Activated B cell treated with CpG ODN at 0.5 μM for 24 hours (primary cell): Measurements from ENCODE around the gene OR52D1. TPM values are rescaled to one million over a fixed set of nuclear protein-coding genes. Genes with fewer than 3 reads are reported as not detected.

Experiments
- ATAC-seq: fragments of 200-7000 bp; cut with Tn5 transposase; one replicate; pipeline ENCODE4 v1.10.0; 2021; ENCODE audit warnings: low read depth, mild to moderate bottlenecking, moderate library complexity
- CTCF ChIA-PET: fragments of 350-600 bp; sonication (Branson Sonifier 250); formaldehyde crosslinking; loops from one replicate; lab custom pipeline; 2021; ENCODE audit warnings: antibody characterized with exemption; lab: Charles Lee
- POLR2A ChIA-PET: fragments of 350-600 bp; sonication (Branson Sonifier 250); formaldehyde crosslinking; loops from one replicate; lab custom pipeline; 2021; ENCODE audit warnings: antibody characterized with exemption; lab: Charles Lee
- DNase-seq: peaks from one replicate; pipeline ENCODE4 v3.0.0; 2022
- H3K27ac Mint-ChIP-seq: one replicate; pipeline ENCODE4 v1.8.0; 2020; ENCODE audit warnings: mixed read lengths
- H3K27me3 Mint-ChIP-seq: one replicate; pipeline ENCODE4 v1.8.0; 2021; ENCODE audit warnings: mixed read lengths
- H3K36me3 Mint-ChIP-seq: one replicate; pipeline ENCODE4 v1.8.0; 2021; ENCODE audit warnings: low read depth, mixed read lengths
- H3K4me1 Mint-ChIP-seq: one replicate; pipeline ENCODE4 v1.8.0; 2021; ENCODE audit warnings: mixed read lengths
- H3K4me3 Mint-ChIP-seq: one replicate; pipeline ENCODE4 v1.8.0; 2020; ENCODE audit warnings: mild to moderate bottlenecking, mixed read lengths
- H3K9me3 Mint-ChIP-seq: one replicate; pipeline ENCODE4 v1.8.0; 2020; ENCODE audit warnings: mixed read lengths
- CTCF ChIP-seq: fragments of 200-600 bp; IDR thresholded peaks from one replicate; pipeline ENCODE4 v1.8.0; 2022; ENCODE audit warnings: antibody characterized with exemption, mild to moderate bottlenecking
- intact Hi-C: fragments of 100-400 bp; cut with micrococcal nuclease; formaldehyde crosslinking; loops from one replicate; pipeline ENCODE4 v1.15.1; 2024
- total RNA-seq: library from RNA; stranded (reverse); gene quantifications from 2 replicates; pipeline ENCODE4 v1.2.3, GENCODE V29; 2022

The OR52D1 gene
- total RNA-seq, 1 donor from 2014 or later, result not detected

- Mint-ChIP-seq H3K36me3 (no peaks in the 10 kb centered on the region), H3K9me3 (no peaks in the 10 kb centered on the region), H3K4me3 (no peak overlapping the region), H3K27me3 (peaks cover 3% of the 10 kb centered on the region), H3K4me1 (no peaks in the 10 kb centered on the region), H3K27ac (no peak overlapping the region)
- no peak for ATAC-seq
- no peak for TF ChIP-seq CTCF
- no peak for DNase-seq
- ChIA-PET POLR2A (no interaction called here), CTCF (no interaction called here)
- intact Hi-C loops, result no loop called here
Measured at GRCh38 chr11:5524756-5525155, 36.3 kb downstream of the OR52D1 start.

GRCh38 chr11:5527716-5528115 is 39.2 kb downstream of the OR52D1 start:
- no peaks in the 10 kb centered on the region for H3K4me1 Mint-ChIP-seq
- ATAC-seq, result no peak
- ChIA-PET POLR2A (no interaction called here), CTCF (no interaction called here)
- H3K36me3 Mint-ChIP-seq, result no peaks in the 10 kb centered on the region
- intact Hi-C loops, result no loop called here
- no peak overlapping the region for H3K4me3 Mint-ChIP-seq
- peaks cover 3% of the 10 kb centered on the region for H3K27me3 Mint-ChIP-seq
- H3K9me3 Mint-ChIP-seq, result no peaks in the 10 kb centered on the region
- no peak overlapping the region for H3K27ac Mint-ChIP-seq
- no peak for DNase-seq
- TF ChIP-seq CTCF, result no peak

- ATAC-seq (no peak), DNase-seq (no peak)
- Mint-ChIP-seq H3K4me3 (no peak overlapping the region), H3K4me1 (no peaks in the 10 kb centered on the region), H3K27ac (no peak overlapping the region), H3K36me3 (no peaks in the 10 kb centered on the region), H3K9me3 (no peaks in the 10 kb centered on the region), H3K27me3 (peaks cover 3% of the 10 kb centered on the region)
- ChIA-PET POLR2A (no interaction called here), CTCF (no interaction called here)
- TF ChIP-seq CTCF, result no peak
- intact Hi-C loops, result no loop called here
Measured at GRCh38 chr11:5528495-5528894, 40.0 kb downstream of the OR52D1 start.

GRCh38 chr11:5531053-5531831 is 42.8 kb downstream of the OR52D1 start:
- H3K4me3 Mint-ChIP-seq, result no peak overlapping the region
- no peaks in the 10 kb centered on the region for H3K4me1 Mint-ChIP-seq

More at GRCh38 chr11:5531053-5531831, 42.8 kb downstream of the OR52D1 start:
- ChIA-PET CTCF (no interaction called here), POLR2A (interaction anchor here (0.6 kb wide), 1 partner anchor 36 kb away, joined by 3 read pairs; no protein-coding TSS in a partner anchor)
- DNase-seq (no peak), ATAC-seq (no peak)
- intact Hi-C loops, result no loop called here
- TF ChIP-seq CTCF, result no peak
- Mint-ChIP-seq H3K27ac (no peak overlapping the region), H3K27me3 (peaks cover 1% of the 10 kb centered on the region), H3K36me3 (no peaks in the 10 kb centered on the region), H3K9me3 (no peaks in the 10 kb centered on the region)
